CD1c-positive myeloid dendritic cell (primary cell): ENCODE data around the gene ERN1.
A peak's percentile ranks its signal among the peaks of the same experiment; 100 is the strongest.
"Not testable (repeated sequence)": the region's sequence is repeated elsewhere in the genome, so short reads cannot be mapped to it uniquely, and the experiment has no call there.

Experiments used
- DNase-seq: peaks from one replicate; pipeline ENCODE4 v3.0.0-alpha.2; 2016; ENCODE audit errors: extremely low spot score

Gene ERN1

GRCh38 chr17:64135000-64135399 is 5.1 kb upstream of the ERN1 start:
- DNase-seq: no peak

DNA sequence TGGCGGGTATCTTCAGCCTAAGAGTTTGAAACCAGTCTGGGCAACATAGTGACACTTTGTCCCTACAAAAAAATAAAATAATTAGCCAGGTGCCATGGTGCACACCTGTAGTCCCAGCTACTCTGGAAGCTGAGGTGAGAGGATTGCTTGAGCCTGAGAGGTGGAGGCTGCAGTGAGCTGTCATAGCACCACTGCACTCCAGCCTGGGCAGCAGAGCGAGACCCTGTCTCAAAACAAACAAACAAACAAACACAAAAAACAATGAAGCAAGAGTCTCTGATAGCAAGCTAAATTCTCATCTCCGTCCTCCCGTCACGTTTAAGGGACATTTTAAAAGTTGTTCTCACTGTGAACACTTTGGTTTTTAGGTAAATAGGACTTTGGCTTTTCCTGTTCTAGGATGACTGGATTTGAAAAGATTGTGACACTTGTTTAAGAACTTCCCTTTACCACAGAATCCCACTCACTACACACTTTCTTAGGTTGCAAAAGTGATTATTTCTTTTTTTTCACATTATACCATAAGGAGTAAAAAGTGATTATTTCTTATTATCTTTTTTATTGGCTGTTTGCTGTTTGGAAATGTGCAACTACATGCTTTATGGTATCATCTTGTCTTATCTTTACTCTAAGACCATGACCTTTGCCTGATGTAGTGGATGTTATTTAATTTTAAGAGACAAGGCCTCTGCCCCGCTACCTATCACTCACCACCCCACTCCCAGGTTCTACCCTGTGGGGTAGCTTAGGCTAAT is 4.4 kb upstream of the ERN1 start:
- no peak for DNase-seq

DNA sequence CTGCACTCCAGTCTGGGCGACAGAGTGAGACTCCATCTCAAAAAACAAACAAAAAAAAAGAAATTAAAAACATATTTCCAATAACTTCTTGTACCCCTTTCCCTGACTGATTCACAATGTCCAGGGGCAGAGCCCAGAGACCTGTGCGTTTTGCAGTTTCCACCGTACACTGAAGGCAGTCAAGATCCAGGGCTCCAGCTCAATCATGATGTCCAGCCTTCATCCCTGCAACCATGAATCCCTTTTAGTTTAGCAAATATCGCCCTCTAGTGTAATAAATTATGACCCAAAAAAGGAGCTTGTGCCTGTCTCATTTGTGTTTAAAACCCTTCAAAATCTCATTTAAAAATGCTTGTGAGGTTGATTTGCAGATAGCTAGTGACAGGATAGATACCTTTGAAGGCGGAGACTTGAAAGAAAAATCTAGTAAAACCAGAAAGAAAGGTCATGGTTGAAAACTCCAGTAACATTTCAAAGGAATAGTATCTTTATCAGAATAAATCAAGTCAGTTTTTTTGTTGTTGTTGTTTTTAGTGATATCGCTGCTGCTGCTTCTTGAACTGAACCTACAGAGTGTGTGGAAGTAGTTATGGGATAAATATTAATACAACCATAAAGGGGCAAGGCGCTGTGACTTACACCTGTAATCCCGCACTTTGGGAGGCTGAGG is 3.7 kb upstream of the ERN1 start:
- peak; percentile 82 for DNase-seq

DNA sequence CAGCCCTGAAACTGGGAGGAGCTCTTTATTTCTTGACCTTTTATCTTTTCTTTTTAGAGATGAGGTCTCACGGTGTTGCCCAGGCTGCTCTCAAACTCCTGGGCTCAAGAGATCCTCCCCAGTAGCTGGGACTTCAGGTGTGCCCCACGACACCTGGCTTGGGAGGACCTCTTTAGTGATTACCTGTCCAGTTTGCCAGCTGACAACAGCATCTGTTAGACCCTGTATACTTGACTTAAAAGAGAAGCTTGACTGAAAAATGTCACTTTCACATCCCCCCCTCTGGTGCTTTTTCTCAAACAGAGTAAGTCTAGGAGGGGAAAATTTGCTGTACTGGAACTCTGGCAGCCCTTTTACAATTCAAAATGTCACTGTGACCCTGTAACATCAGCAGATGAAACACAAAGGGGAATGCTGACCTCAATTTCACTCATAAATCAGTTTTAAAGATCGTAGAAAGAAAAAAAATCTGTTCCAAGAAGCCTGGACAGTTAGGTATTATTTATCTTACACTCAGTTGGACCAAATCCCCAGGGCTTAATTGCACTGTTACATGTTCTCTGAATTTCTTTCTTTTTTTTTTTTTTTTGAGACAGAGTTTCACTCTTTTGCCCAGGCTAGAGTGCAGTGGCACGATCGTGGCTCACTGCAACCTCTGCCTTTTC is 1.8 kb upstream of the ERN1 start:
- DNase-seq: peak; percentile 29

DNA sequence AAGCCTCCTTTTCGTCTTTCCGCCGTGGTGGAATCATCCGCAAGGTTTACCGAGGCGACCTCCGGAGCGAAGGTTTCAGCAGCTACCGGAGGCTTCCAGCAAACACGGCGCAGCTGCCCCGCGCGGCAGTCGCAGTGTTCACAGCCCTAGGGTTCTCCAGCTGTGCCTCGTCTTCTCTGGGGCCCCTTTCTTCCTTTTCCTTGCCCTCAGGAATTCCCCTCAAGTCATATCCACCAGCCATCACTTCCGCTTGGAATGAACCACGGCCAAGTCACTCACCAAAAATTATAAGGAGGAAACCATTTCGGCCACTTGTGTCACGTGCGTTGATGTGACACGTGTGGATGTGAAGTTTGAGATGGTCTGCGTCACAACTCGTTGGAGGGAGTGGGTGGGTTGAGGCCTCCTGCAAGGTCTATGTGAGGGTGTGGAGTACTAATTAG is 636 bp upstream of the ERN1 start:
- peak; percentile 94 for DNase-seq

DNA sequence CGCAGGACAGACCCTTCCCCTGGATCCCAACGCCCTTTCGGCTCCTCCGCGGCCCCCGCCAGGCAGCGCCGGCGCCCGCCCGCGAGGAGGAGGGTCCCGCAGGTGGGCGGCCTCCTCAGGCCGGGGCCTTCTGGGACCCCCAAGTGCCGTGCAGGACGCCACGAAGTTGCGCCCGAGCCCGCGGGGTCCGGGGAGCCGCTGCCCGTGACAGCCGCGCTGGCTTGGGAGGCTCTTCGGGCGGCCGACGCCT is 504 bp downstream of the ERN1 start:
- DNase-seq: no peak

DNA sequence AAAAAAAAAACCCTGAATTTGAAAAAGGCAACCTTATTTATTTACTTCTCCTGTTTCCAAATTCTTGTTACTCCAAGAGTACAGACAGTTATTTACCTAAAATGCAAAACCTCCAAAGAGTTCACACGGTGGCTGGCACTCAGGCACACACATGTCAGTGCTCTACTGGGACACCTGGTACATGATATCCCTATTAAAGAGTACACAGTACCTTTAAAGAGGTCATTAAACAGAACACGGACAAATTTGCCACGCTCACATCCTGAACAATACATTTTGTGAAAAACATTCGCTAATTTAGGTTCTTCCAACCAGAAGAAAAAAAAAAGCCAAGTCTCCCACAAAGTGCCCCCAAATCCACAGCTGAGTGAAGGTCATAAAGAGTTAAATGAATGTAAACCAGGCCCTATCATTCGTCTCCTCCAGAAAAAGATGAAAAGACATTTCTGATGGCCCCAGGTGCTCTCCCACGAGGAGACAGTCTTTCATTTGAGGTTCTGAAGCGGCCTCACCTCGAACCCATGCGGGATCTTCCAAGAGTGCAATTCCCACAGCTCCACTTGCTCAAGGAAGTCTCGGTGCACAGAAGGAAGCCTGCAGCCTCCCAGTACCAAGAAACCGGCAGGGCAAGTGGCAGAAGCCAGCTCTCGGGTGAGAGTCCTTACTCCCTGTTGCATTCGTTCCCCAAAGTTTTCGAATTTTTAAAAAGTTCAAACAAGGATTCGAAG is 993 bp downstream of the ERN1 start:
- peak; percentile 32 for DNase-seq

- no peak for DNase-seq
Observed at GRCh38 chr17:64126918-64127317, 3.0 kb downstream of the ERN1 start.

GRCh38 chr17:64125937-64126336 is 4.0 kb downstream of the ERN1 start:
- DNase-seq: no peak

DNA sequence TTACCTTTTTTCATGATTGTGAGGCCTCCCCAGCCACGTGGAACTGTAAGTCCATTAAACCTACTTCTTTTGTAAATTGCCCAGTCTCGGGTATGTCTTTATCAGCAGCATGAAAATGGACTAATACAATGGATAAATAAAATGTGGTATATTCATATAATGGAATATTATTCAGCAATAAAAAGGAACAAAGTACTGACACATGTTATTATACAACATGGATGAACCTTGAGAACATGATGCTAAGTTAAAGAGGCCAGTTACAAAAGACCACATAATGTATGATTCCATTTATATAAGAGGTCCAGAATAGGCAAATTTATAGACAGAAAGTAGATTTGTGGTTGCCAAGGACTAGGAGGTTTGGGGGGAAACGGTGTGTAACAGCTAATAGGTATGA is 5.3 kb downstream of the ERN1 start:
- DNase-seq: no peak

- peak; percentile 21 for DNase-seq
Observed at GRCh38 chr17:64123114-64123513, 6.8 kb downstream of the ERN1 start.

- not testable (repeated sequence) for DNase-seq
Observed at GRCh38 chr17:64120972-64121786, 8.8 kb downstream of the ERN1 start.

DNA sequence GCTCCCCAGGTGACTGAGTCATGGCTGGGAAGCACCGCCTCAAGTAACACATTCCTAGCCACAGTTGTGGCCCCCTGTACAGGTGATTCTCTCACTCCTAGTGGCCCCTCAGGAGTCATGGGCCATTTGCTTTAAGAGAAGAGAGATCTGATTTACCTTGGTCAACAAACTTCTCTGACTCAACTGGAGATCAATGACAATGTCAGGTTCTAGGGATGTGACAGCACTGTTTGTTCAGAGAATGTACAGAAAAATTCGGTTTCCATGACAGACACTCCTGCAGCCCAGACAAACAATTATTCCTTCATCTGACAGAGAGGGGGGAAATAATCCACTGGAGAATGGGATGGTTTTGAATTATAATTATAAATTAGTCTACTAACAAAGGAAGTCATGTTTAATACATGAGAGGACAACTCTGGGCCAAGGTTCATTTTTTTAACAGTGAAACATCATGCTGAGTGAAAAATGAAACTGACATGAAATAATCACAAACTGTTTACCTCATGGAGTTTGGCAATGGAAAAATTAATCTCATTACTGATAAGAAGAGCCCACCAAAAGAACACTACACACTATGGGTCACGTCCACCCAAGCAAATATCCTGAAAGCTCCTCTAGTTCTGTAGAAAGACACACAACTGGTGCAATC is 9.7 kb downstream of the ERN1 start:
- no peak for DNase-seq

GRCh38 chr17:64117981-64118979 is 11.7 kb downstream of the ERN1 start:
- DNase-seq: peak; percentile 85

DNA sequence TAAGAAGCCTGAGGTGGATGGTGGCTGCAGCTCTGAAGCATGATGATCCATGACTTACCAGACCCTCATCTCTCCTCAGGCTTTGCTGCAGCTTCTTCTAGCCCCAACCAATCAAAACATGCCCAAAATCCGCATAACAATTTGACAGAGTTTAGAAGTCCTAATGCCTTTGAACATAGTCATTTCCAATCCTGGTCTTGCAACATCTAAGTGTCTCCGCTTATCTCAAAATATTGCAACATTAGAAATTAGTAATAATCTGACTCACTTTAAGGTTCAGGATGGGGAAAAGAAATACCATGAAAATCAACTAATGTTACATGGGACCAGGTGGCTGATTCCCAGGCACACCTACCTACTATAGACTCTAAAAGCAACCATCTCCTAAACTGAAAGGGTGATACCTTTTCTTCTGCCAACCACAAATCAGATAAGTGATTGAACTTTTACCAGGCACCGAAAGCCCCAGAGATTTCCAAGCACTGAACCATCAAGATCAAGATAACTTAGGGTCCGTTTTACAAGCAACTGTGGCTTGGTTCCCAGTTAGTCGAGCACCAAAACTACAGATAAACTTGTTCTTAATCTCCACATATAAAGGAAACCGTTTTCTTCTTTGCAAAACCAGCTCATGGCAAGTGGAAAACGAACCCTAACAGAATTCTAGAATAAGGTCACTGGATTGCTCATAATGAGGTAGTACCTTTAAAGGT is 14.0 kb downstream of the ERN1 start:
- DNase-seq: peak; percentile 52

DNA sequence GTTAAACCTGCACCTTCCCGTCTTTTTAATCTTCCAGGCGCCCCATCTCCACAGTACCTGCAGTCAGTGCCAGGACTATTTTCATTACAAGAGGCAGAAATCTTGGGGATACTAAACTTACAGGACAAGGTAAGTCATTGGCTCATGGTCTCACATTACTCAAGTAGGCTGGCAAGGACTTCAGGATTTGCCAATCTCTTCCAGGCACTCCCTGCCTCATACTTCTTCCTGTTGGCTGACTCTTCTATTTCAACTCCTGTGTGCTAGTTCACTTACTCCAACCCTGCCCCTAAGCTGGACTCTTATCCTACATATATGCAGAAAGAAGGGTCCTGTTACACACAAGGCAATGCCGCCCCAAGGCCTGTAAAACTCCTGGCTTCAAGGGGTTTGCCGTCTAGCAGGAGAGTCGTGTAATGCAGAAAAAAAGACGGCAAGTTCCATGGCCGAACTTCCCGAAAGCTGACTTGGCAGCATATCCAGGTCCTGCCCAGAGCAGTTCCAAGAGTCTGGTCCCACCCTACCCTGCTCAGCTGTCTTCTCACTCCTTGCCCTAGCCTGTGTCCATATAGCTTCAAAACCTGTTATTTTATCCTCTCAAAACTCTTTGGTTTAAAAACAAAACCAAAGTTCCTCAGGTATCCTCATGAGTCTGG is 14.8 kb downstream of the ERN1 start:
- no peak for DNase-seq

DNA sequence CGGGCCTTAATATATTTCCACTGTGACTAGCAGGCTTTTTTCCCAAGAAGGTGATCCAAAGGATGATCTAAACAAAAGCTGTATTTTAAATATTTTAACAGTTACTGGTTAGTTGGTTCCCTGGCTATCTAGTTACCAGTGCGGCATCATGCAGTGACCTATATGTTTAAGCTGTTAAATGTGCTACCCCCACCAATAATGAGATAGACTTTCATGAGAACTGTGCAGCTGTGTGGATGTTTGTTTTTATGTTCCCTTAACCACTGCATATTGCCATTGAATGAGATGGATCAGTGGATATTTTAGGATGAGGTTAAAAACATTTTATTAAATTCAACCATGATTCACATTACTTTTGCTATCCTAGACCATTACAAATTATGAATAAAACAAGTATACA is 16.9 kb downstream of the ERN1 start:
- DNase-seq: no peak

GRCh38 chr17:64111831-64112230 is 18.1 kb downstream of the ERN1 start:
- DNase-seq: no peak
